Stimulated activated naive CD8-positive, alpha-beta T cell treated with anti-CD3 and anti-CD28 coated beads, Interleukin-15, Interleukin-2, amounts not matched to agents 100 U/mL and 50 U/mL, for 24 hours (primary cell): Measurements from ENCODE around the gene NRAP.
A peak's percentile ranks its signal among the peaks of the same experiment; 100 is the strongest.
"Not testable (repeated sequence)": the region's sequence is repeated elsewhere in the genome, so short reads cannot be mapped to it uniquely, and the experiment has no call there.

Source experiments
- ATAC-seq: fragments of 150-1000 bp; cut with Tn5 transposase; one replicate; pipeline ENCODE4 v1.10.0; 2021
- DNase-seq: peaks from one replicate; pipeline ENCODE4 v3.0.0; 2021

The NRAP gene

GRCh38 chr10:113681533-113682470 lies 18.0 kb upstream of the NRAP start:
- ATAC-seq = peak; percentile 42
- peak; percentile 37 for DNase-seq

- peak; percentile 60 for DNase-seq
- ATAC-seq = peak; percentile 45
These were observed 16.6 kb upstream of the NRAP start for GRCh38 chr10:113680190-113681111.

- ATAC-seq (peak; percentile 87), DNase-seq (peak; percentile 86)
These were observed 15.8 kb upstream of the NRAP start, which contains the start of gene CASP7 for GRCh38 chr10:113679463-113680189. CASP7 (plus strand) TSS chr10:113679912; CDS start chr10:113697494, 17,582 bp downstream.

DNA sequence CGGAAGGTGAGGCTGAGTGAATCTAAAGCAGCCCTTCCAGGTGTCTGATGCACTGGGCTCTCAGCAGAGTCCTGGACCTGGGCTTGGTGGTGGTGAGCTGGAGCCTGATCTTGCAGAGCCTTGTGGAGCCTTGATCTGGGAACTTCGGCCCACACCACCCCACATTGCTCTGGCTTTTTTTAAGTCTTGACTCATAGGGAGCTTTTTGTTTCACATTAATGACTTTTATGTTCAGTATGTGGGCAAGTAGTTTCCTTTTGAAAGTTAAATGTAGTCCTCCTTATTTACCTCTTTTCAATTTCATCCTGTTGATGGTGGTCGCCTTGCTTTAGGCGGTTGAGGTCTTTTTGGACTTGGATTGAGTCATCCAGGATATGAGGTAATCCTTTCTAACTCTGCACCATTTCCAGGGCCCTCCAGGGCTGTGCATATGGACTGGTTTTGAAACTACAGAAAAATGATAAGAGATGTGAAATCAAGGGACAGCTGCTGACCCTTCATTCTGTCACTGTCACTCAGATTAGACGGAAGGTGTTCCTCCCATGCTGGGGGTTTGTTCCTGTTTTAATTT lies 2.9 kb upstream of the NRAP start:
- DNase-seq = no peak
- peak; percentile 89 for ATAC-seq

GRCh38 chr10:113665806-113666354 lies 2.0 kb upstream of the NRAP start:
- no peak for DNase-seq
- no peak for ATAC-seq

GRCh38 chr10:113665352-113665751 lies 1.5 kb upstream of the NRAP start:
- DNase-seq = no peak
- ATAC-seq = no peak

DNA sequence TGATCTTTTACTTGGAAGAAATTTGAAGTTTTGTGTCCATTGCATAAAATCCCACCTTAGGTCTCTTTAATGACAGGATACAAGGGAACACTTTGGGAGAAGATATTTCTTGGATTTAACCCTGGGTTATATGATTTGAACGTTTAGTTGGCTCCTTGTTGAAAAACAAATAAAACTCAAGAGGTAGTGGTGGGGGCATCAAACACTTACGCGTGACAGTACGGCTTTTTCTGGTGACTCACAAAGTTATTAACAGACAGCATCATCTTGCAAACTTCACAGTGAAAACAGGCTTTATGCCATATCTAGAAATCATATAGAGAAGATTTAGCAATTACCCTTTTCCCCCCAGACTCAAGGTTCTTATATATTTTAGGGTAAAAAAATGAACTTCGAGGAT lies 699 bp downstream of the NRAP start:
- no peak for ATAC-seq
- no peak for DNase-seq

GRCh38 chr10:113661332-113661731 lies 2.5 kb downstream of the NRAP start:
- no peak for ATAC-seq

GRCh38 chr10:113657544-113657943 lies 6.3 kb downstream of the NRAP start:
- no peak for ATAC-seq

More at GRCh38 chr10:113661332-113661731, 2.5 kb downstream of the NRAP start:
- no peak for DNase-seq

GRCh38 chr10:113656896-113657295 lies 6.9 kb downstream of the NRAP start:
- no peak for DNase-seq
- no peak for ATAC-seq

More at GRCh38 chr10:113657544-113657943, 6.3 kb downstream of the NRAP start:
- DNase-seq = no peak

- not testable (repeated sequence) for DNase-seq, ATAC-seq
These were observed 11.4 kb downstream of the NRAP start for GRCh38 chr10:113652456-113652855.

- ATAC-seq = no peak
- no peak for DNase-seq
These were observed 11.9 kb downstream of the NRAP start for GRCh38 chr10:113651898-113652297.

DNA sequence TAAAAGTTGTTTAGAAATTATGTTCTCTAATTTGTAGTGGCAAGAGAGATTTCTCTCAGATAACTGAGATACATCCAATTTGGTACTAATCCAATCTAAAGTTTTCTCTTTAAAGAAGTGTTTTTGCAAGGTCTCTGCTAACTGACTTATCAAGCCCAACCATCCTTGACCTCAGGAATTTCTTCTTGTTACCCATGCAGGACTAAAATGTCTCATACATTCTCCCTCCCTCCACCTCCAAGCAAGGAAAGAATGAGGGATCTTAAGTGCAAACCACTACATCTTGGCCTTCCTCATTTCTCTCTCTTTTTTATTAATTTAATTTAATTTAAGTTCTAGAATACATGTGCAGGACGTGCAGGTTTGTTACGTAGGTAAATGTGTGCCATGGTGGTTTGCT lies 12.8 kb downstream of the NRAP start:
- no peak for DNase-seq

GRCh38 chr10:113650172-113650571 lies 13.7 kb downstream of the NRAP start:
- ATAC-seq = no peak

More for the DNA sequence above, 12.8 kb downstream of the NRAP start:
- ATAC-seq = no peak

DNA sequence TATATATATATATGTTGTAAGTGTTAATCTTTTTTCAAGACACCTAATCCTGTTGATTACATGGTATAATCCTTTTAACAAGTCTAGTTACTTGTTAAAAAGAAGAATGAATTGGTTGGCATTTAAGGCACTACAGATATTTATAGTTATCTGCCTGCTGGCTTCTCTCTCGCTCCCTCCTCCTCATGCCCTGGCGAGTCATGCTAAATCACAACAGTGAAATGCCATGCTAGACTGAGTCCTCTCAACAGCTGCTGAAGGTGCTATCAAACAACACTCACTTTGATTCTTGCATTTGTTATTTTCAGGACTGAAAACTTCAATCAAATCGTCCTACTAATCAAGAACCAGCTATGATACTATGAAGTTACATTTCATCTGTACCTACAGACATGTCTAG lies 15.4 kb downstream of the NRAP start:
- DNase-seq = no peak
- no peak for ATAC-seq

More at GRCh38 chr10:113650172-113650571, 13.7 kb downstream of the NRAP start:
- no peak for DNase-seq

DNA sequence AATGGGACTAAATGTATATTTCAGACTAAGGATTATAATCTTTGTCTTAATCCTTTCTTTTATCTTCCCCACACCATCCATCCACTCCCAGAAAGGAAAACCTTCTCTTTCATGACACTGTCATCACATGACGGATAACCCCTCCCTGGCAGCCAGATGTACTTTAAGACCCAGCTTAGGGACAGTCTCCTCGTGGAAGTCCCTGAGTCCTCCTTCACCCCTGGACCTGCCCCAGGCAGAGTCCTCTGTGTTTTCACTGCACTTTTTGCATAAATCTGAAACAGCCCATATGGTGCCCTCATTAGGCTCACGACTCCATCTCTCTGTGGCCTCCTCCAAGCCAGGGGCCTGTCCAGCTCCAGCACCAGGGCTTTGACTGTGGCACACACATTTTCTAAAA lies 16.0 kb downstream of the NRAP start:
- ATAC-seq = no peak

GRCh38 chr10:113646336-113647201 lies 17.3 kb downstream of the NRAP start:
- ATAC-seq (no peak), DNase-seq (no peak)

More for the DNA sequence above, 16.0 kb downstream of the NRAP start:
- no peak for DNase-seq

GRCh38 chr10:113644185-113645120 lies 19.4 kb downstream of the NRAP start:
- ATAC-seq = peak; percentile 83
- no peak for DNase-seq

DNA sequence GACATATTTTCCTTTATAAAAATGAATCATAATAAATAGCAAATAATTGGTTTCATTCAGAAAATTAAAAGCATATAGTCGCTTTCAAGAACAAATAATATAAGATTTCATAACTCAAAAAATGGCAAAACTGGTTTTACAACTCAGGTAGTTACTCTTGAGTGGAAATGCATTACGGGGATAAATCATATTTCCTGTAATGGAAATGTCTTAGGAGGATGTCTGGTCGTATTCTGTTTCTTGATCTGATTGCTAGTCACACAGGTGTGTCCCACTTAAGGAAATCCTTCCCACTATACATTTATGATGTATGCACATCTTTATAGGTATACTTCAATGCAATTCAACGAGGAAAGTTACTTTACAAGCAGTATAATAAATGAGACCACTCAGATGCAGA lies 20.7 kb downstream of the NRAP start:
- DNase-seq = no peak
- no peak for ATAC-seq
